GM12891 (cell line): Measurements from ENCODE around the gene DTNBP1.

Source experiments
- PAX5 ChIP-seq: IDR thresholded peaks from 2 replicates; pipeline ENCODE4 v1.6.1; 2011; ENCODE audit warnings: low read length, moderate library complexity, mild to moderate bottlenecking; ENCODE audit not compliant: insufficient read depth, severe bottlenecking
- POLR2A ChIP-seq: IDR thresholded peaks from 2 replicates; pipeline ENCODE4 v1.6.1; 2011; ENCODE audit warnings: low read depth, low read length, control low read depth
- POLR2AphosphoS5 ChIP-seq: IDR thresholded peaks from 2 replicates; pipeline ENCODE4 v1.6.1; 2011; ENCODE audit warnings: low read depth, low read length, control low read depth
- POU2F2 ChIP-seq: IDR thresholded peaks from 2 replicates; pipeline ENCODE4 v1.6.1; 2011; ENCODE audit warnings: low read depth, mild to moderate bottlenecking, control low read depth, low read length, moderate library complexity
- TAF1 ChIP-seq: IDR thresholded peaks from 2 replicates; pipeline ENCODE4 v1.6.1; 2011; ENCODE audit warnings: low read depth, low read length, control low read depth

DNA sequence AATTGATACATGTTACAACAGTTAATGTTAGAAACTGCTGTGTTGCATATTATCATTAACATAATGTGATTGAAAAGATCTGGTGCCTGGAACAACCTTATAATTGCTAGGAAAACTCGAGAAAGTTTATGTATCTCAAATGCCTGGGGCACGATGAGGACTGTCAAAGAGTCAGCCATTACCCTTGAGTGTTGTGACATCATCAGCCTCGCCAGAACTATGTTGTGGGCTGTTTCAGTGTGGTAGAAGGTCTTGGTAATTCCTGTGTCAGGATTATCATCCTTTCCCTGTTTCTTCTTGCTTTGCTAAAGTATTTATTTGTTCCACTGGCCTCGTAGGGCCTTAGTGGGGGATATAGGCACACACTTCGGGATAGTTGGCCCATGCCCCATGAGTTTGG lies 185.1 kb downstream of the DTNBP1 start:
- no peak for TF ChIP-seq POLR2A
- TF ChIP-seq TAF1, result no peak
- no peak for TF ChIP-seq POLR2AphosphoS5
- no peak for TF ChIP-seq PAX5
- TF ChIP-seq POU2F2, result no peak
